Vagina (tissue), 2 donors: ENCODE data around the gene CCDC186. TPM values are rescaled to one million over a fixed set of nuclear protein-coding genes. Genes with fewer than 3 reads are reported as not detected.

ENCODE experiments used
- DNase-seq, 2 donors: peaks; one replicate each; pipeline ENCODE4 v3.0.0-alpha.2; 2017; ENCODE audit errors: extremely low spot score in 2 of 2
- H3K27ac ChIP-seq: fragments of 200-600 bp; sonication (generic); one replicate; pipeline ENCODE4 v1.5.1; 2019
- H3K27me3 ChIP-seq: fragments of 200-600 bp; sonication (generic); one replicate; pipeline ENCODE4 v1.5.1; 2019
- H3K36me3 ChIP-seq, 2 donors: fragments of 200-600 bp; sonication (generic); one replicate each; pipeline ENCODE4 v1.5.1; 2017 to 2019
- H3K4me1 ChIP-seq: fragments of 200-600 bp; sonication (generic); one replicate; pipeline ENCODE4 v1.5.1; 2019
- H3K4me3 ChIP-seq, 2 donors: fragments of 200-600 bp; sonication (generic); 1 replicate in 1 of 2; 2 replicates in 1 of 2; pipeline ENCODE4 v1.5.1; 2016 to 2019
- H3K9me3 ChIP-seq: fragments of 200-600 bp; sonication (generic); one replicate; pipeline ENCODE4 v1.5.1; 2019
- CTCF ChIP-seq, 3 experiments: fragments of 450-650 bp in 2 of 3; fragments of 200-600 bp in 1 of 3; sonication (generic) in 1 of 3; IDR thresholded peaks; one replicate each; pipeline ENCODE4 v1.5.1; 2017 to 2019; ENCODE audit warnings: antibody characterized with exemption in 3 of 3, mild to moderate bottlenecking in 2 of 3, moderate library complexity in 2 of 3
- POLR2A ChIP-seq, 2 donors: fragments of 450-650 bp; IDR thresholded peaks; one replicate each; pipeline ENCODE4 v1.6.1; 2017; ENCODE audit warnings: antibody characterized with exemption in 2 of 2, mild to moderate bottlenecking in 2 of 2, moderate library complexity in 2 of 2
- POLR2AphosphoS5 ChIP-seq, 2 donors: sonication (generic); formaldehyde crosslinking; IDR thresholded peaks; one replicate each; pipeline ENCODE4 v1.9.0; 2017; ENCODE audit warnings: antibody characterized with exemption in 2 of 2, mild to moderate bottlenecking in 2 of 2, low read depth in 1 of 2; ENCODE audit not compliant: insufficient read depth in 1 of 2
- intact Hi-C: fragments of 100-400 bp; cut with DNase I; formaldehyde crosslinking; loops from one replicate; pipeline ENCODE4 v1.15.1; 2023
- total RNA-seq: library from RNA; depleted of rRNA; stranded (reverse); fragments of >200 nt; gene quantifications from one replicate; pipeline ENCODE4 v1.2.3, GENCODE V29; 2016

CCDC186 gene
- total RNA-seq, 1 donor from 2014 or later: 25.5 TPM

GRCh38 chr10:114195079-114195478 lies 21.1 kb upstream of the CCDC186 start:
- no peaks in the 10 kb centered on the region for H3K36me3 ChIP-seq
- H3K4me1 ChIP-seq: no peaks in the 10 kb centered on the region
- H3K4me3 ChIP-seq: no peak overlapping the region
- intact Hi-C loops: no loop called here
- no peaks in the 10 kb centered on the region for H3K27me3 ChIP-seq
- H3K27ac ChIP-seq: no peak overlapping the region
- H3K9me3 ChIP-seq: no peaks in the 10 kb centered on the region
- DNase-seq: no peak
- no peak for TF ChIP-seq POLR2A (IDR thresholded peaks at IDR 0.05)
- TF ChIP-seq CTCF (IDR thresholded peaks at IDR 0.05): no peak
- no peak for TF ChIP-seq POLR2AphosphoS5 (IDR thresholded peaks at IDR 0.05; ENCODE audit: insufficient read depth in 1 of 2, low read depth in 1 of 2)

- no peaks in the 10 kb centered on the region for H3K9me3 ChIP-seq
- H3K4me1 ChIP-seq: no peaks in the 10 kb centered on the region
- intact Hi-C loops: no loop called here
- no peak overlapping the region for H3K27ac ChIP-seq
- H3K27me3 ChIP-seq: no peaks in the 10 kb centered on the region
- TF ChIP-seq POLR2AphosphoS5 (IDR thresholded peaks at IDR 0.05; ENCODE audit: insufficient read depth in 1 of 2, low read depth in 1 of 2) (no peak), CTCF (IDR thresholded peaks at IDR 0.05) (no peak), POLR2A (IDR thresholded peaks at IDR 0.05) (no peak)
- H3K4me3 ChIP-seq: no peak overlapping the region
- no peak for DNase-seq
- no peaks in the 10 kb centered on the region for H3K36me3 ChIP-seq
Measured at GRCh38 chr10:114189700-114190099, 15.7 kb upstream of the CCDC186 start.

- H3K27ac ChIP-seq: no peak overlapping the region
- TF ChIP-seq POLR2AphosphoS5 (IDR thresholded peaks at IDR 0.05; ENCODE audit: insufficient read depth in 1 of 2, low read depth in 1 of 2) (no peak), POLR2A (IDR thresholded peaks at IDR 0.05) (no peak), CTCF (IDR thresholded peaks at IDR 0.05) (no peak)
- intact Hi-C loops: no loop called here
- no peaks in the 10 kb centered on the region for H3K4me1 ChIP-seq
- no peaks in the 10 kb centered on the region for H3K36me3 ChIP-seq
- H3K4me3 ChIP-seq: no peak overlapping the region
- no peak for DNase-seq
- H3K9me3 ChIP-seq: no peaks in the 10 kb centered on the region
- no peaks in the 10 kb centered on the region for H3K27me3 ChIP-seq
Measured at GRCh38 chr10:114188900-114189299, 14.9 kb upstream of the CCDC186 start.

GRCh38 chr10:114188001-114188400 lies 14.0 kb upstream of the CCDC186 start:
- no peak for DNase-seq
- Histone ChIP-seq H3K9me3 (no peaks in the 10 kb centered on the region), H3K4me3 (no peak overlapping the region), H3K27ac (no peak overlapping the region), H3K27me3 (no peaks in the 10 kb centered on the region), H3K36me3 (no peaks in the 10 kb centered on the region), H3K4me1 (no peaks in the 10 kb centered on the region)
- TF ChIP-seq CTCF (IDR thresholded peaks at IDR 0.05) (no peak), POLR2A (IDR thresholded peaks at IDR 0.05) (no peak), POLR2AphosphoS5 (IDR thresholded peaks at IDR 0.05; ENCODE audit: insufficient read depth in 1 of 2, low read depth in 1 of 2) (no peak)
- intact Hi-C loops: no loop called here

- no peak overlapping the region for H3K27ac ChIP-seq
- H3K36me3 ChIP-seq: no peaks in the 10 kb centered on the region
- no peaks in the 10 kb centered on the region for H3K27me3 ChIP-seq
- H3K4me3 ChIP-seq: no peak overlapping the region
- intact Hi-C loops: no loop called here
- TF ChIP-seq CTCF (IDR thresholded peaks at IDR 0.05): no peak
- no peak for TF ChIP-seq POLR2AphosphoS5 (IDR thresholded peaks at IDR 0.05; ENCODE audit: insufficient read depth in 1 of 2, low read depth in 1 of 2)
- no peak for TF ChIP-seq POLR2A (IDR thresholded peaks at IDR 0.05)
- DNase-seq: no peak
- no peaks in the 10 kb centered on the region for H3K4me1 ChIP-seq
- no peaks in the 10 kb centered on the region for H3K9me3 ChIP-seq
Measured at GRCh38 chr10:114184276-114184675, 10.3 kb upstream of the CCDC186 start.
